SK-N-SH treated with all-trans-retinoic acid at 6 μM for 48 hours (cell line): ENCODE measurements around the gene OSGEPL1.

Source experiments
- BACH2 ChIP-seq: fragments of 250-450 bp; sonication (Bioruptor Pico); IDR thresholded peaks from 2 replicates; pipeline ENCODE4 v1.9.0; 2021; ENCODE audit warnings: mild to moderate bottlenecking, borderline replicate concordance
- PPARA ChIP-seq: fragments of 250-450 bp; sonication (Bioruptor Pico); IDR thresholded peaks from 2 replicates; pipeline ENCODE4 v1.5.0; 2020; ENCODE audit warnings: mild to moderate bottlenecking, borderline replicate concordance
- TCF4 ChIP-seq: fragments of 250-450 bp; sonication (Bioruptor Pico); IDR thresholded peaks from 2 replicates; pipeline ENCODE4 v1.8.0; 2021; ENCODE audit warnings: mild to moderate bottlenecking, moderate library complexity, borderline replicate concordance
- ZC3H10 ChIP-seq: fragments of 250-450 bp; sonication (Bioruptor Pico); IDR thresholded peaks from 2 replicates; pipeline ENCODE4 v1.5.1; 2021; ENCODE audit warnings: mild to moderate bottlenecking, moderate library complexity
- ZFP3 ChIP-seq: fragments of 250-450 bp; sonication (Bioruptor Pico); IDR thresholded peaks from 2 replicates; pipeline ENCODE4 v1.5.0; 2020; ENCODE audit warnings: mild to moderate bottlenecking, moderate library complexity
- ZNF8 ChIP-seq: fragments of 450-650 bp; formaldehyde crosslinking; IDR thresholded peaks from 2 replicates; pipeline ENCODE4 v1.5.0; 2020; ENCODE audit warnings: mild to moderate bottlenecking, moderate library complexity

GRCh38 chr2:189763908-189764661, 1.5 kb upstream of the OSGEPL1 start:
- no peak for TF ChIP-seq TCF4 (CRISPR knock-in tag)
- TF ChIP-seq ZFP3 (CRISPR knock-in tag) = no peak
- TF ChIP-seq ZNF8 (CRISPR knock-in tag) = no peak
- no peak for TF ChIP-seq BACH2 (CRISPR knock-in tag)
- no peak for TF ChIP-seq ZC3H10
- TF ChIP-seq PPARA (CRISPR knock-in tag) = no peak
